ENCODE measurements around the gene CASQ2. TPM values are rescaled to one million over a fixed set of nuclear protein-coding genes. Genes with fewer than 3 reads are reported as not detected.

The CASQ2 gene
- polyA plus RNA-seq, 1 of the 3 experiments (the other 2 are of a cell fraction): not detected

GRCh38 chr1:115678141-115678540 lies 90.4 kb downstream of the CASQ2 start (continued):
- TF ChIP-seq, protein P1, sequence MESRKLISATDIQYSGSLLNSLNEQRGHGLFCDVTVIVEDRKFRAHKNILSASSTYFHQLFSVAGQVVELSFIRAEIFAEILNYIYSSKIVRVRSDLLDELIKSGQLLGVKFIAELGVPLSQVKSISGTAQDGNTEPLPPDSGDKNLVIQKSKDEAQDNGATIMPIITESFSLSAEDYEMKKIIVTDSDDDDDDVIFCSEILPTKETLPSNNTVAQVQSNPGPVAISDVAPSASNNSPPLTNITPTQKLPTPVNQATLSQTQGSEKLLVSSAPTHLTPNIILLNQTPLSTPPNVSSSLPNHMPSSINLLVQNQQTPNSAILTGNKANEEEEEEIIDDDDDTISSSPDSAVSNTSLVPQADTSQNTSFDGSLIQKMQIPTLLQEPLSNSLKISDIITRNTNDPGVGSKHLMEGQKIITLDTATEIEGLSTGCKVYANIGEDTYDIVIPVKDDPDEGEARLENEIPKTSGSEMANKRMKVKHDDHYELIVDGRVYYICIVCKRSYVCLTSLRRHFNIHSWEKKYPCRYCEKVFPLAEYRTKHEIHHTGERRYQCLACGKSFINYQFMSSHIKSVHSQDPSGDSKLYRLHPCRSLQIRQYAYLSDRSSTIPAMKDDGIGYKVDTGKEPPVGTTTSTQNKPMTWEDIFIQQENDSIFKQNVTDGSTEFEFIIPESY (IDR thresholded peaks at IDR 0.05; ENCODE audit: borderline replicate concordance, low read depth): no peak
- no peak for TF ChIP-seq POLR2AphosphoS5 (IDR thresholded peaks at IDR 0.05; ENCODE audit: low read depth, low read length)

GRCh38 chr1:115677565-115677964 lies 90.9 kb downstream of the CASQ2 start:
- H2AFZ ChIP-seq (ENCODE audit: low read depth): no peak overlapping the region
- no peak overlapping the region for H3K27ac ChIP-seq (ENCODE audit: low read depth in 2 of 2, low read length in 1 of 2)
- H4K20me1 ChIP-seq (ENCODE audit: insufficient read depth): no peaks in the 10 kb centered on the region
- no peaks in the 10 kb centered on the region for H3K9me2 ChIP-seq
- H3K4me1 ChIP-seq (ENCODE audit: control insufficient read depth in 1 of 2, insufficient read depth in 2 of 2, low read depth in 1 of 2, low read length in 1 of 2): peaks cover 5 to 6% of the 10 kb centered on the region in 2 experiments; a peak in 2 of 4 replicates
- no peak overlapping the region for H3K9ac ChIP-seq
- no peaks in the 10 kb centered on the region for H3F3A ChIP-seq (replicated peaks; ENCODE audit: insufficient read depth)
- H3K79me2 ChIP-seq (ENCODE audit: insufficient read depth): peaks cover 28% of the 10 kb centered on the region; the same call in 1 of the 2 replicates
- no peaks in the 10 kb centered on the region for H3K9me3 ChIP-seq
- no peak for DNase-seq
- no peak overlapping the region for H3K4me3 ChIP-seq (ENCODE audit: low read depth in 2 of 2, low read length in 1 of 2)
- H3K27me3 ChIP-seq (ENCODE audit: insufficient read depth): no peaks in the 10 kb centered on the region
- ChIA-PET POLR2A (no interaction called here), CTCF (interaction anchor here (0.7 to 1.0 kb wide), 2 partner anchors 31 to 69 kb away, joined by 3 read pairs; no protein-coding TSS in a partner anchor)
- H3K36me3 ChIP-seq (replicated peaks in 1 of 2; ENCODE audit: control insufficient read depth in 1 of 2, insufficient read depth in 2 of 2, low read length in 1 of 2): peaks cover 2 to 5% of the 10 kb centered on the region in 2 experiments
- no peak overlapping the region for H3K4me2 ChIP-seq
- 100% methylated on average over 1 of the region's 1 CpG for WGBS (ENCODE audit: low lambda C conversion rate)
- no peak for TF ChIP-seq MXI1 (IDR thresholded peaks at IDR 0.05; ENCODE audit: low read depth, low read length)
- 0 out of 2 replicates have a peak, but pooled peaks have one; percentile 10 for TF ChIP-seq SMC3 (IDR thresholded peaks at IDR 0.05; ENCODE audit: low read depth, low read length)
- TF ChIP-seq RAD21 (IDR thresholded peaks at IDR 0.05; ENCODE audit: low read length): peak; percentile 20; the same call in 1 of the 2 replicates
- TF ChIP-seq, protein P2, sequence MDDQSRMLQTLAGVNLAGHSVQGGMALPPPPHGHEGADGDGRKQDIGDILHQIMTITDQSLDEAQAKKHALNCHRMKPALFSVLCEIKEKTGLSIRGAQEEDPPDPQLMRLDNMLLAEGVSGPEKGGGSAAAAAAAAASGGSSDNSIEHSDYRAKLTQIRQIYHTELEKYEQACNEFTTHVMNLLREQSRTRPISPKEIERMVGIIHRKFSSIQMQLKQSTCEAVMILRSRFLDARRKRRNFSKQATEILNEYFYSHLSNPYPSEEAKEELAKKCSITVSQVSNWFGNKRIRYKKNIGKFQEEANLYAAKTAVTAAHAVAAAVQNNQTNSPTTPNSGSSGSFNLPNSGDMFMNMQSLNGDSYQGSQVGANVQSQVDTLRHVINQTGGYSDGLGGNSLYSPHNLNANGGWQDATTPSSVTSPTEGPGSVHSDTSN (IDR thresholded peaks at IDR 0.05): no peak

DNA sequence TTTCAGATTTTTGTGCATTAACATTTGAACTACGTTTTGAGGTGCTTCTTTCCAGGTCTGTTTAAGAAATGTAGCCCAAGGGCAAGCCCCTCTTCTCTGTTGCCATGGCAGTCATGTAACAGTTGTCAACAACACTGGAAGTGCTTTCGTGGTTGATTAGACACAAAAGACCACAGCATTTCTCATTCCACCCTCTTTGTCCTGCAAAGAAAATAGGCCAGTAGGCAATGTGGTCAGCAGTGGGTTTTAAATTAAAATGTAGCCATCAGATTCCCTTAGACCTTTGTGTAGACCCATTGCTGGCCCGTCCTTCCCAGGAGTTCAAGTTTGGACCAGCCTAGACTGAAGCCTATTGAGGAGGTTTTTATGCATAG lies 91.3 kb downstream of the CASQ2 start:
- ChIA-PET CTCF (interaction anchor here (1.3 kb wide), 1 partner anchor 69 kb away, joined by 4 read pairs; no protein-coding TSS in a partner anchor), POLR2A (no interaction called here)
- no peaks in the 10 kb centered on the region for H3F3A ChIP-seq (replicated peaks; ENCODE audit: insufficient read depth)
- H2AFZ ChIP-seq (ENCODE audit: low read depth): no peak overlapping the region
- TF ChIP-seq GATA2 (CRISPR knock-in tag; IDR thresholded peaks at IDR 0.05) (no peak), RCOR1 (IDR thresholded peaks at IDR 0.05; ENCODE audit: low read length) (no peak), EZH2phosphoT487 (IDR thresholded peaks at IDR 0.05; ENCODE audit: borderline replicate concordance, low read depth) (no peak), TAF1 (IDR thresholded peaks at IDR 0.05; ENCODE audit: borderline replicate concordance, low read depth, low read length) (no peak), TCF12 (IDR thresholded peaks at IDR 0.05) (no peak), NFIC (IDR thresholded peaks at IDR 0.05; ENCODE audit: borderline replicate concordance) (no peak)
- WGBS (ENCODE audit: low lambda C conversion rate): 92% methylated on average over 3 of the region's 3 CpGs
- H3K9me2 ChIP-seq: no peaks in the 10 kb centered on the region
- H4K20me1 ChIP-seq (ENCODE audit: insufficient read depth): no peaks in the 10 kb centered on the region
- no peak overlapping the region for H3K4me2 ChIP-seq
- H3K4me3 ChIP-seq (ENCODE audit: low read depth in 2 of 2, low read length in 1 of 2): no peak overlapping the region
- no peak overlapping the region for H3K27ac ChIP-seq (ENCODE audit: low read depth in 2 of 2, low read length in 1 of 2)
- peaks cover 0 to under 1% of the 10 kb centered on the region in 2 experiments for H3K36me3 ChIP-seq (replicated peaks in 1 of 2; ENCODE audit: control insufficient read depth in 1 of 2, insufficient read depth in 2 of 2, low read length in 1 of 2)
- peaks cover 5 to 6% of the 10 kb centered on the region in 2 experiments; a peak in 2 of 4 replicates for H3K4me1 ChIP-seq (ENCODE audit: control insufficient read depth in 1 of 2, insufficient read depth in 2 of 2, low read depth in 1 of 2, low read length in 1 of 2)
- no peaks in the 10 kb centered on the region for H3K27me3 ChIP-seq (ENCODE audit: insufficient read depth)
- no peak overlapping the region for H3K9ac ChIP-seq
- no peaks in the 10 kb centered on the region for H3K9me3 ChIP-seq
- peaks cover 29% of the 10 kb centered on the region; the same call in 1 of the 2 replicates for H3K79me2 ChIP-seq (ENCODE audit: insufficient read depth)
- DNase-seq: no peak

All from SK-N-SH (cell line).